ENCODE results near the gene PPP1R37.

Gene PPP1R37

DNA sequence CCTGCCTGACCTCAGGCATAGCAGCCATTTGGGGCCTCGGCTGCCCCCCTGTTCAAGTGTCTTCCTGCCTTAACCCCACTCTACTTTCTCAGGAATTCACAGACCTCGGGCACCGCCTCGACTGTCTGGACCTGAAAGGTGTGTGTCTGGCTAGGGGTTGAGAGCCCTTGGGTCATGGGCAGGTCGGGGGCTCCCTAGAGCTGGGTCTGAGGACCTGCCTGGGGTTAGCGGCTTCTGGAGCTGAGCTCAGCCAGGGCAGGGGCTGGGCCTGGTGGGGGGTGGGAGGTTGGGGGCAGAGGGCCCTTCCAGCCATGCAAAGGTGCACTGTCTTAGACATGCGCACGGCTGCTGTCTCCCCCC, 47.1 kb downstream of the PPP1R37 start:
- no peaks in the 10 kb centered on the region for H3K9me2 ChIP-seq (replicated peaks; ENCODE audit: control insufficient read depth, low read length)
- no peak overlapping the region for H3K4me3 ChIP-seq (ENCODE audit: low read length)
- H3K27me3 ChIP-seq (ENCODE audit: control insufficient read depth, low read length), result no peaks in the 10 kb centered on the region
- TF ChIP-seq EZH2phosphoT487 (IDR thresholded peaks at IDR 0.05; ENCODE audit: borderline replicate concordance, low read length), result no peak
- TF ChIP-seq, protein P1, sequence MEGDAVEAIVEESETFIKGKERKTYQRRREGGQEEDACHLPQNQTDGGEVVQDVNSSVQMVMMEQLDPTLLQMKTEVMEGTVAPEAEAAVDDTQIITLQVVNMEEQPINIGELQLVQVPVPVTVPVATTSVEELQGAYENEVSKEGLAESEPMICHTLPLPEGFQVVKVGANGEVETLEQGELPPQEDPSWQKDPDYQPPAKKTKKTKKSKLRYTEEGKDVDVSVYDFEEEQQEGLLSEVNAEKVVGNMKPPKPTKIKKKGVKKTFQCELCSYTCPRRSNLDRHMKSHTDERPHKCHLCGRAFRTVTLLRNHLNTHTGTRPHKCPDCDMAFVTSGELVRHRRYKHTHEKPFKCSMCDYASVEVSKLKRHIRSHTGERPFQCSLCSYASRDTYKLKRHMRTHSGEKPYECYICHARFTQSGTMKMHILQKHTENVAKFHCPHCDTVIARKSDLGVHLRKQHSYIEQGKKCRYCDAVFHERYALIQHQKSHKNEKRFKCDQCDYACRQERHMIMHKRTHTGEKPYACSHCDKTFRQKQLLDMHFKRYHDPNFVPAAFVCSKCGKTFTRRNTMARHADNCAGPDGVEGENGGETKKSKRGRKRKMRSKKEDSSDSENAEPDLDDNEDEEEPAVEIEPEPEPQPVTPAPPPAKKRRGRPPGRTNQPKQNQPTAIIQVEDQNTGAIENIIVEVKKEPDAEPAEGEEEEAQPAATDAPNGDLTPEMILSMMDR (IDR thresholded peaks at IDR 0.05; ENCODE audit: low read depth, low read length, poor library complexity, severe bottlenecking), result no peak
- no peaks in the 10 kb centered on the region for H3F3A ChIP-seq (ENCODE audit: control insufficient read depth, insufficient read depth)
- H3K79me2 ChIP-seq (ENCODE audit: control insufficient read depth, low read length), result peaks cover 40% of the 10 kb centered on the region
- no peaks in the 10 kb centered on the region for H4K20me1 ChIP-seq (ENCODE audit: control insufficient read depth, insufficient read depth, low read depth, low read length)
- H3K36me3 ChIP-seq (ENCODE audit: control insufficient read depth, low read length), result peaks cover 19% of the 10 kb centered on the region
- peaks cover 33% of the 10 kb centered on the region for H3K4me1 ChIP-seq (ENCODE audit: control insufficient read depth, low read length)
- no peak overlapping the region for H3K27ac ChIP-seq (ENCODE audit: low read depth, low read length)
- no peaks in the 10 kb centered on the region for H3K9me3 ChIP-seq (ENCODE audit: control insufficient read depth, insufficient read depth, low read length)
- H3K4me2 ChIP-seq (ENCODE audit: low read length), result no peak overlapping the region

DNA sequence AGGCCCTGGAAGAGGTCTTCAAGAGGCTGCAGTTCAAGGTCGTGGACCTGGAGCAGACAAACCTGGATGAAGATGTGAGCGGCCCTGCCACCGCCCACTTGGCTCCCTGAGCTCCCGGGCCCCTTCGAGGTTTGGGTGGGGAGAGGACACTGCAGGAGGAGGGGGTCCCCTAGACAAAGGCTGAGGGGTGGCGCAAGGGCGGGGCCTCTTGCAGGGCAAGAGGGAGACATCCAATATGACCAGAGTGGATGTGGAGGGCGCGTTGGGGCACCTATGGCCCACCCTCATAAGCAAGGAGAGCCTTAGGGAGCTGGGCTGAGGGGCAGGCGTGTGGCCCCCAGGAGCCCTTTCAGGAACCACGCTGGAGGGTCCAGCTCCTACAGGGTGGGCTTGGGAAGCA, 47.6 kb downstream of the PPP1R37 start:
- H3K9me3 ChIP-seq (ENCODE audit: control insufficient read depth, insufficient read depth, low read length), result no peaks in the 10 kb centered on the region
- H4K20me1 ChIP-seq (ENCODE audit: control insufficient read depth, insufficient read depth, low read depth, low read length), result no peaks in the 10 kb centered on the region
- no peaks in the 10 kb centered on the region for H3K27me3 ChIP-seq (ENCODE audit: control insufficient read depth, low read length)
- TF ChIP-seq EZH2phosphoT487 (IDR thresholded peaks at IDR 0.05; ENCODE audit: borderline replicate concordance, low read length), result no peak
- TF ChIP-seq, protein P1 (IDR thresholded peaks at IDR 0.05; ENCODE audit: low read depth, low read length, poor library complexity, severe bottlenecking), result no peak
- H3K9me2 ChIP-seq (replicated peaks; ENCODE audit: control insufficient read depth, low read length), result no peaks in the 10 kb centered on the region
- H3K79me2 ChIP-seq (ENCODE audit: control insufficient read depth, low read length), result peaks cover 36% of the 10 kb centered on the region
- no peak overlapping the region for H3K27ac ChIP-seq (ENCODE audit: low read depth, low read length)
- H3K4me1 ChIP-seq (ENCODE audit: control insufficient read depth, low read length), result peaks cover 29% of the 10 kb centered on the region
- no peak overlapping the region for H3K4me2 ChIP-seq (ENCODE audit: low read length)
- peaks cover 19% of the 10 kb centered on the region for H3K36me3 ChIP-seq (ENCODE audit: control insufficient read depth, low read length)
- H3K4me3 ChIP-seq (ENCODE audit: low read length), result no peak overlapping the region
- H3F3A ChIP-seq (ENCODE audit: control insufficient read depth, insufficient read depth), result no peaks in the 10 kb centered on the region

GRCh38 chr19:45141203-45141900, 48.4 kb downstream of the PPP1R37 start:
- Histone ChIP-seq H3K9me2 (replicated peaks; ENCODE audit: control insufficient read depth, low read length) (no peaks in the 10 kb centered on the region), H3K27me3 (ENCODE audit: control insufficient read depth, low read length) (no peaks in the 10 kb centered on the region), H3K27ac (ENCODE audit: low read depth, low read length) (no peak overlapping the region), H3K36me3 (ENCODE audit: control insufficient read depth, low read length) (peaks cover 16% of the 10 kb centered on the region), H3K9me3 (ENCODE audit: control insufficient read depth, insufficient read depth, low read length) (no peaks in the 10 kb centered on the region), H3F3A (ENCODE audit: control insufficient read depth, insufficient read depth) (no peaks in the 10 kb centered on the region), H3K4me1 (ENCODE audit: control insufficient read depth, low read length) (peaks cover 21% of the 10 kb centered on the region), H4K20me1 (ENCODE audit: control insufficient read depth, insufficient read depth, low read depth, low read length) (no peaks in the 10 kb centered on the region), H3K4me2 (ENCODE audit: low read length) (no peak overlapping the region), H3K4me3 (ENCODE audit: low read length) (no peak overlapping the region), H3K79me2 (ENCODE audit: control insufficient read depth, low read length) (peaks cover 28% of the 10 kb centered on the region)
- TF ChIP-seq, protein P1 (IDR thresholded peaks at IDR 0.05; ENCODE audit: low read depth, low read length, poor library complexity, severe bottlenecking), result no peak
- TF ChIP-seq EZH2phosphoT487 (IDR thresholded peaks at IDR 0.05; ENCODE audit: borderline replicate concordance, low read length), result no peak
